Prostate gland (tissue), 2 donors: ENCODE results near the gene HRCT1.

ENCODE experiments used
- CTCF ChIP-seq, 4 experiments: fragments of 200-600 bp in 2 of 4; fragments of 450-650 bp in 2 of 4; sonication (generic) in 2 of 4; IDR thresholded peaks; 1 replicate in 3 of 4; 2 replicates in 1 of 4; pipeline ENCODE4 v1.5.1; 2016 to 2019; ENCODE audit warnings: antibody characterized with exemption in 4 of 4, mild to moderate bottlenecking in 2 of 4, moderate library complexity in 2 of 4
- POLR2A ChIP-seq: fragments of 450-650 bp; IDR thresholded peaks from one replicate; pipeline ENCODE4 v1.6.1; 2016; ENCODE audit warnings: antibody characterized with exemption, mild to moderate bottlenecking
- POLR2AphosphoS5 ChIP-seq: sonication (generic); formaldehyde crosslinking; IDR thresholded peaks from one replicate; pipeline ENCODE4 v1.6.1; 2017; ENCODE audit warnings: antibody characterized with exemption

DNA sequence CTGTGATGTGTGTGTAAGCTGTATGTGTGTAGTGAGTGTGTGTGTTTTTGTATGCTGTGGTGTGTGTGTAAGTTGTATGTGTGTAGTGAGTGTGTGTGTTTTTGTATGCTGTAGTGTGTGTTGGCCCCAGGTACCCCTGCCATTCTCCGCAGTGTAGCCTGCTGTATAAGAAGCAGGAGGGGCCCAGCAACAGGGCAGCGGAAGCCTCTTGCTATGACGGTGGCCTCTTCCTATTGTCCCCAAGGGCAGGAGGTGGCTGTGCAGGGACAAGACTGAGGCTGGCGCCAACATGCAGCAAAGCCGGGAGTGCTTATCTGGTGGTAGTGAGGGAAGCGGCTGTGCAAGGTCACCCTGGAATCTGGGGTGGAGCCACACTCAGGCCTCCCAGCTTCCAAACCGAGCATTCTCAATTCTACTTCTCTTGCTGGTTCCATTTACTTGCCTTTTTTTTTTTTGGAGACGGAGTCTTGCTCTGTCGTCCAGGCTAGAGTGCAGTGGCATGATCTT lies 8.4 kb downstream of the HRCT1 start:
- TF ChIP-seq CTCF (IDR thresholded peaks at IDR 0.05) (no peak), POLR2A (no peak), POLR2AphosphoS5 (no peak)
